ENCODE measurements around the gene ADPRHL1.

Gene ADPRHL1

GRCh38 chr13:113367020-113367560, 86.2 kb downstream of the ADPRHL1 start:
- no peak for DNase-seq

- no peak for DNase-seq
Observed at GRCh38 chr13:113365971-113366588, 87.2 kb downstream of the ADPRHL1 start.

- no peak for DNase-seq
Observed at GRCh38 chr13:113365583-113365970, 87.7 kb downstream of the ADPRHL1 start.

GRCh38 chr13:113364901-113365582, 88.2 kb downstream of the ADPRHL1 start:
- DNase-seq = no peak

- DNase-seq = no peak
Observed at GRCh38 chr13:113364311-113364889, 88.9 kb downstream of the ADPRHL1 start.

GRCh38 chr13:113361406-113361805, 91.9 kb downstream of the ADPRHL1 start:
- DNase-seq = no peak

GRCh38 chr13:113360446-113360845, 92.8 kb downstream of the ADPRHL1 start:
- DNase-seq = no peak

- DNase-seq = no peak
Observed at GRCh38 chr13:113359571-113359970, 93.7 kb downstream of the ADPRHL1 start.

GRCh38 chr13:113358653-113359190, 94.6 kb downstream of the ADPRHL1 start:
- no peak for DNase-seq

- DNase-seq = no peak
Observed at GRCh38 chr13:113357529-113357928, 95.8 kb downstream of the ADPRHL1 start.

GRCh38 chr13:113356596-113356995, 96.7 kb downstream of the ADPRHL1 start:
- no peak for DNase-seq

- DNase-seq = no peak
Observed at GRCh38 chr13:113355621-113356020, 97.7 kb downstream of the ADPRHL1 start.

- no peak for DNase-seq
Observed at GRCh38 chr13:113354831-113355610, 98.3 kb downstream of the ADPRHL1 start.

- no peak for DNase-seq
Observed at GRCh38 chr13:113353254-113353653, 100.0 kb downstream of the ADPRHL1 start.

GRCh38 chr13:113351514-113352026, 101.7 kb downstream of the ADPRHL1 start:
- DNase-seq = no peak

GRCh38 chr13:113350938-113351335, 102.4 kb downstream of the ADPRHL1 start:
- no peak for DNase-seq

GRCh38 chr13:113350065-113350937, 103.0 kb downstream of the ADPRHL1 start:
- no peak for DNase-seq

Measured in CD4-positive, alpha-beta T cell treated with Interleukin-12 subunit alpha and Interleukin-12 subunit beta, for 1 hour (primary cell).